Measurements from ENCODE around the gene TVP23A. TPM values are rescaled to one million over a fixed set of nuclear protein-coding genes. Genes with fewer than 3 reads are reported as not detected.

The TVP23A gene
- total RNA-seq, 2 donors from 2014 or later: 0.30 to 0.83 TPM

- no peak for TF ChIP-seq CTCF (IDR thresholded peaks at IDR 0.05)
- no peaks in the 10 kb centered on the region for H3K9me3 ChIP-seq
- DNase-seq (ENCODE audit: low spot score): peak; percentile 95
- H3K27me3 ChIP-seq: no peaks in the 10 kb centered on the region
- H3K4me3 ChIP-seq: no peak overlapping the region
- peaks cover 0 to 38% of the 10 kb centered on the region in 2 donors for H3K4me1 ChIP-seq
- peak overlapping the region; percentile 92 to 96 for H3K27ac ChIP-seq
- H3K36me3 ChIP-seq: no peaks in the 10 kb centered on the region
These were observed 10.3 kb upstream of the TVP23A start for GRCh38 chr16:10828851-10829366.

DNA sequence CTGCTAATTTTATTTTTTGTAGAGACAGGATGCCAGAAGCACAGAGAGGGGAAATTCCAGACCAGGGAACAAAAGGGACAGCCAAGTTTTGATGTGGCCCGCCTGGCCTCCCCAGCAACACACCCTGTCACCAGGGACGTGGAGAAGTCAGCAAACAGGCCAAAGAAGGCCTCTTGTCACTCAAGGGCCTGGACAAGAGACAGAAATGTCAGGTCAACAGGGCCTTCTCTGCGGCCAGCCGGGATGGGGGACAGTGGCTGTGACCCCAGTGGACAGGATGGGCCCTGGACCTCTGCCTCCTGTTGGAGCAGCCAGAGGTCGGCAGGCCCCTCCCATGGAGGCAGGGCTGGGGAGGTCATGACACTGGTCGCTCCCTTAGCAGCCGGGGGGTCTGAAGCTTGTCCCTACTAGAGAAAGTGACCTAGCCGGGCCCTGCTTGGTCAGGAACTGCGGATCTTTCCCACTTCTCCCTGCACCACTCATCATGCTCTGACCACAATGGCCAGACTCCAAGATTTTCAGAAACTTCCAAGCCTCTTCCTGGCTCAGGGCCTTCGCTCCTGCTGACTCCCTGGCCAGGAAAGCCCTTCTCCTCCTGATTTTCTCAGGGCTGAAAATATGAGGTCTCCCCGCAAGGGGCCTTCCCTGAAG is 9.2 kb upstream of the TVP23A start:
- H3K27ac ChIP-seq: peak overlapping the region; percentile 92 to 96
- DNase-seq (ENCODE audit: low spot score): peak; percentile 87
- no peak overlapping the region for H3K4me3 ChIP-seq
- H3K4me1 ChIP-seq: peaks cover 0 to 38% of the 10 kb centered on the region in 2 donors
- no peaks in the 10 kb centered on the region for H3K36me3 ChIP-seq
- no peaks in the 10 kb centered on the region for H3K9me3 ChIP-seq
- H3K27me3 ChIP-seq: no peaks in the 10 kb centered on the region
- no peak for TF ChIP-seq CTCF (IDR thresholded peaks at IDR 0.05)

GRCh38 chr16:10824111-10824893 is 5.7 kb upstream of the TVP23A start:
- no peak for TF ChIP-seq CTCF (IDR thresholded peaks at IDR 0.05)
- H3K4me3 ChIP-seq: no peak overlapping the region
- no peak overlapping the region for H3K27ac ChIP-seq

DNA sequence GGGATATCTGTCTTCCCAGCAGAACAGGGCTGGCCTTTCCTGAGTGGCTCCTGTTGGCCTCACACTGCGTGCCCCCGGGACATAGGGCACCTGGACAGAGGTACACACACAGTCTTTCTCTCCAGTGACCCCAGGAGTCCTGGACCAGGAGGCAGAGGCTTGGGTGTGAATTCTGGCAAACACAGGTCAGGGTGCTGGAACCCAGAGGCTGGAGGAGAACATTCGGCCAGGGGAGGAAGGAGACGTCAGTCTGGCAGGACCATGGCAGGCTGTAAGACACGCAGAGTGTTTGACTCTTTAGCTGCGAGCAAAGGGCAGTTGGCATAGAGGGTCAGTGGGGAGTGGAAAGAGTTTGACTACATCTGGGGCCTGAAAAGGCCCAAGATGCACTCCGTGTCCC is 4.1 kb upstream of the TVP23A start:
- Histone ChIP-seq H3K36me3 (no peaks in the 10 kb centered on the region), H3K4me1 (peaks cover 0 to 13% of the 10 kb centered on the region in 2 donors), H3K4me3 (no peak overlapping the region), H3K27me3 (no peaks in the 10 kb centered on the region), H3K27ac (no peak overlapping the region), H3K9me3 (no peaks in the 10 kb centered on the region)
- DNase-seq (ENCODE audit: low spot score): no peak
- TF ChIP-seq CTCF (IDR thresholded peaks at IDR 0.05): no peak

More at GRCh38 chr16:10824111-10824893, 5.7 kb upstream of the TVP23A start:
- Histone ChIP-seq H3K36me3 (no peaks in the 10 kb centered on the region), H3K27me3 (no peaks in the 10 kb centered on the region), H3K4me1 (peaks cover 0 to 29% of the 10 kb centered on the region in 2 donors), H3K9me3 (no peaks in the 10 kb centered on the region)
- no peak for DNase-seq (ENCODE audit: low spot score)

- Histone ChIP-seq H3K36me3 (no peaks in the 10 kb centered on the region), H3K9me3 (no peaks in the 10 kb centered on the region), H3K4me3 (no peak overlapping the region), H3K4me1 (no peaks in the 10 kb centered on the region), H3K27ac (no peak overlapping the region), H3K27me3 (no peaks in the 10 kb centered on the region)
- DNase-seq (ENCODE audit: low spot score): no peak
- TF ChIP-seq CTCF (IDR thresholded peaks at IDR 0.05): no peak
These were observed 2.0 kb upstream of the TVP23A start for GRCh38 chr16:10820546-10820945.
